Kidney capillary endothelial cell (primary cell): Measurements from ENCODE around the gene DGKA.
A peak's percentile ranks its signal among the peaks of the same experiment; 100 is the strongest.

Experiments used
- DNase-seq: peaks from one replicate; pipeline ENCODE4 v3.0.0-alpha.2; 2018; ENCODE audit warnings: low spot score

Gene DGKA

GRCh38 chr12:55931780-55932550 lies 1.0 kb downstream of the DGKA start:
- DNase-seq: no peak

- peak; percentile 24 for DNase-seq
Measured at GRCh38 chr12:55932551-55932910, 1.6 kb downstream of the DGKA start.

GRCh38 chr12:55933169-55933798 lies 2.3 kb downstream of the DGKA start:
- DNase-seq: peak; percentile 28

GRCh38 chr12:55933799-55934742 lies 3.1 kb downstream of the DGKA start:
- DNase-seq: no peak

GRCh38 chr12:55934773-55935172 lies 3.8 kb downstream of the DGKA start:
- DNase-seq: no peak

- peak; percentile 36 for DNase-seq
Measured at GRCh38 chr12:55935738-55936151, 4.8 kb downstream of the DGKA start.

GRCh38 chr12:55937981-55938380 lies 7.0 kb downstream of the DGKA start:
- peak; percentile 24 for DNase-seq

GRCh38 chr12:55938826-55939501 lies 8.0 kb downstream of the DGKA start:
- DNase-seq: no peak

GRCh38 chr12:55940065-55940732 lies 9.2 kb downstream of the DGKA start:
- peak; percentile 83 for DNase-seq

GRCh38 chr12:55942055-55942454 lies 11.1 kb downstream of the DGKA start:
- no peak for DNase-seq

GRCh38 chr12:55942577-55943136 lies 11.7 kb downstream of the DGKA start:
- no peak for DNase-seq

GRCh38 chr12:55946553-55946952 lies 15.6 kb downstream of the DGKA start:
- no peak for DNase-seq

GRCh38 chr12:55955344-55955743 lies 24.4 kb downstream of the DGKA start:
- no peak for DNase-seq

- DNase-seq: no peak
Measured at GRCh38 chr12:55955800-55956508, 25.0 kb downstream of the DGKA start.

GRCh38 chr12:55957106-55957859 lies 26.3 kb downstream of the DGKA start:
- no peak for DNase-seq

- no peak for DNase-seq
Measured at GRCh38 chr12:55963760-55964159, 32.8 kb downstream of the DGKA start.

GRCh38 chr12:55965240-55965639 lies 34.3 kb downstream of the DGKA start:
- no peak for DNase-seq

- DNase-seq: no peak
Measured at GRCh38 chr12:55965941-55966407, 35.0 kb downstream of the DGKA start, which contains the start of gene PMEL. Gene PMEL, minus strand, starts transcription at chr12:55966042. Its CDS starts 31 bp downstream, at chr12:55966011.
